ENCODE data around the gene PRR5. TPM values are rescaled to one million over a fixed set of nuclear protein-coding genes. Genes with fewer than 3 reads are reported as not detected.

Gene PRR5
- total and polyA plus RNA-seq, 2 of the 13 experiments (the other 11 are each of a cell fraction or from before 2014, with no cell fraction given): 11.6 to 27.5 TPM

GRCh38 chr22:44682556-44683168 is 19.3 kb upstream of the PRR5 start (continued):
- TF ChIP-seq, protein P1, sequence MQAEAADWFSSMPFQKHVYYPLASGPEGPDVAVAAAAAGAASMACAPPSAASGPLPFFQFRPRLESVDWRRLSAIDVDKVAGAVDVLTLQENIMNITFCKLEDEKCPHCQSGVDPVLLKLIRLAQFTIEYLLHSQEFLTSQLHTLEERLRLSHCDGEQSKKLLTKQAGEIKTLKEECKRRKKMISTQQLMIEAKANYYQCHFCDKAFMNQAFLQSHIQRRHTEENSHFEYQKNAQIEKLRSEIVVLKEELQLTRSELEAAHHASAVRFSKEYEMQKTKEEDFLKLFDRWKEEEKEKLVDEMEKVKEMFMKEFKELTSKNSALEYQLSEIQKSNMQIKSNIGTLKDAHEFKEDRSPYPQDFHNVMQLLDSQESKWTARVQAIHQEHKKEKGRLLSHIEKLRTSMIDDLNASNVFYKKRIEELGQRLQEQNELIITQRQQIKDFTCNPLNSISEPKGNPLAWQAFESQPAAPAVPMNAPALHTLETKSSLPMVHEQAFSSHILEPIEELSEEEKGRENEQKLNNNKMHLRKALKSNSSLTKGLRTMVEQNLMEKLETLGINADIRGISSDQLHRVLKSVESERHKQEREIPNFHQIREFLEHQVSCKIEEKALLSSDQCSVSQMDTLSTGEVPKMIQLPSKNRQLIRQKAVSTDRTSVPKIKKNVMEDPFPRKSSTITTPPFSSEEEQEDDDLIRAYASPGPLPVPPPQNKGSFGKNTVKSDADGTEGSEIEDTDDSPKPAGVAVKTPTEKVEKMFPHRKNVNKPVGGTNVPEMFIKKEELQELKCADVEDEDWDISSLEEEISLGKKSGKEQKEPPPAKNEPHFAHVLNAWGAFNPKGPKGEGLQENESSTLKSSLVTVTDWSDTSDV (CRISPR knock-in tag; IDR thresholded peaks at IDR 0.05): no peak
- TF ChIP-seq TEF (CRISPR knock-in tag; IDR thresholded peaks at IDR 0.05): no peak
- TF ChIP-seq SP5 (CRISPR knock-in tag; IDR thresholded peaks at IDR 0.05; ENCODE audit: borderline replicate concordance, low read depth): no peak
- TF ChIP-seq E2F1 (CRISPR knock-in tag; IDR thresholded peaks at IDR 0.05): no peak
- TF ChIP-seq MED8 (CRISPR knock-in tag; IDR thresholded peaks at IDR 0.05; ENCODE audit: insufficient replicate concordance): no peak
- no peak for TF ChIP-seq CEBPG (CRISPR knock-in tag; IDR thresholded peaks at IDR 0.05)
- TF ChIP-seq HHEX (CRISPR knock-in tag; IDR thresholded peaks at IDR 0.05): no peak
- TF ChIP-seq MXD1 (CRISPR knock-in tag; IDR thresholded peaks at IDR 0.05): no peak
- no peak for TF ChIP-seq ZNF782 (CRISPR knock-in tag; IDR thresholded peaks at IDR 0.05; ENCODE audit: borderline replicate concordance)
- TF ChIP-seq NFATC3 (CRISPR knock-in tag; IDR thresholded peaks at IDR 0.05): no peak
- no peak for TF ChIP-seq ATF1 (CRISPR knock-in tag; IDR thresholded peaks at IDR 0.05)
- no peak for TF ChIP-seq ZNF235 (CRISPR knock-in tag; IDR thresholded peaks at IDR 0.05; ENCODE audit: borderline replicate concordance)
- TF ChIP-seq HOXD1 (CRISPR knock-in tag; IDR thresholded peaks at IDR 0.05): no peak
- TF ChIP-seq DNMT3B (CRISPR knock-in tag; conservative IDR thresholded peaks at IDR 0.05): no peak
- TF ChIP-seq LRRFIP1 (CRISPR knock-in tag; conservative IDR thresholded peaks at IDR 0.05): no peak
